GM18870 (cell line): ENCODE measurements around the gene MSMO1.

Source experiments
- ATAC-seq: cut with Tn5 transposase; IDR thresholded peaks from one replicate; pipeline ENCODE4 v1.9.1; 2021; ENCODE audit warnings: moderate library complexity; ENCODE audit not compliant: unreplicated experiment

Gene MSMO1

DNA sequence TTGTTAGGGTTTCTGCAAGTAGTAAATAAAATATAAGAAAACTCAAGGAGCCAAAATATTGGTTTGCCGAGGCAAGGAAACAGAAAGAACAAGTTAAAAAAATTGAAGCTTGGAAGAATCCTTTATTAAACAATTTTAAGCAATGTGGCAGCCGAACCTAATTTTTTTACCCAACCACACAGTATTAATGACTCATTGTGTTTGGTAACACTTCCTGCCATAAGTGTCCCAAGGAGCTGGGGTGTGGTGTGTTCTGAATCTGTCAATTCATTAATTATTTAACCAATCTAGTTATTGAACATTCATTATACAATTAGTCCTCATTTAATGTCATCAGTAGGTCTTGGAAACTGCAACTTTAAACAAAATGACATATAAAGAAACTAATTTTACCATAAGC lies 32.0 kb downstream of the MSMO1 start:
- no peak for ATAC-seq

DNA sequence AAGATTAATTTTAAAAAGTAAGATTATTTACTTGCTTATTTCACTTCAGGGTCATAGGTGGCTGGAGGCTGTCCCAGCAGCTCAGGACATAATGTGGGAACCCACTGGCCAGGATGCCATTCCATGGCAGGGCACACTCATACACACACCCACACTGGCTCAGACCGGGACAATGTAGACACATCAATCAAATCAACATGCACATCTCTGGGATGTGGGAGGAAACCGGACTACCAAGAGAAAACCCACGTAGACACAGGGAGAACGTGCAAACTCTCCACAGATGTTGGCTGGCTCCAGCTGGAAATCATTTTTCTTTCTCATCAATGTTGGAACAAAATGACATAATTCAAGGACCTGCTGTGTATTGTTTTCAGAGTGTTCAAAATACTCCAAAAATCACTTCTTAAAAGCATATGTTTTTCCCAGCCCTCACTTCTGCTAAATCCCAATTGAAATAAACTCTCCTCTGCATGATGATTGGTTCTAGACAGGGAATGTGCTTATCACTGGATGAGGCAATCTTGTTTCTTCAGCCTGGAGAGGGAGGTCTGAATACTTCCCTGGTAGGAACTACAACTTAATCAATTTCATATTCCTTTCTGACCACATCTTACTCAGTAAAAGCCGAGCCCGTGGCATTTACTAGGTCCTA lies 32.7 kb downstream of the MSMO1 start:
- ATAC-seq: no peak

DNA sequence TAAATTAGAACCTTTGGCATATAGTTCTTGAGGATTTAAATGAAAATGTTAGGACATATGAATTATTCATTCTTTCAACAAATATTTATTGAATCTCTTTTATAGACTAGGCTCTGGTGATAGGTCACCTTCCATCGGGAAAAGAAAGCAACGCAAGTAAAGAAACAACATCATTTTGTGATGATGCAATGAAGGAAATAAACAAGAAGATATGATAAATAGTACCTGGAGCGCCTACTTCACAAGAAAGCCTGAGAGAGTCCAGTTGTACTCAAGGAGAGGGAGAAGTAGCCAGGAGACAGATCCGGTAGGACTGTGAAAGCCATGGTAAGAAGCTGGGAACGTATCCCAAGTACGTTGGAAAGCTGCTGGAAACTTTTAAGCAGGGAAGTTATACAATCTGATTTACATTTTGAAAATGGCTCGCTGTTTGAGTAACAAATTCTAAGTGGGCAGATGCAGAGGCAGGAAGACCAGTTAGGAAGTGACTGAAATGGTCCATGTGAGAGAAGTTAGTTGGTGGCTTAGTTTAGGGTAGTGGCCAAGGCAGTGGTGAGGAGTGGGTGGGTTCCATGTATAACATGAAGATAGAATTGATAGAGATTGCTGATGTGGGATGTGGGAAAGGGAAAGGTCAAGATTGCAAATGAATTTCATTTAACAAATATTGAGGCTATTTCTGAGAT lies 33.7 kb downstream of the MSMO1 start:
- no peak for ATAC-seq

DNA sequence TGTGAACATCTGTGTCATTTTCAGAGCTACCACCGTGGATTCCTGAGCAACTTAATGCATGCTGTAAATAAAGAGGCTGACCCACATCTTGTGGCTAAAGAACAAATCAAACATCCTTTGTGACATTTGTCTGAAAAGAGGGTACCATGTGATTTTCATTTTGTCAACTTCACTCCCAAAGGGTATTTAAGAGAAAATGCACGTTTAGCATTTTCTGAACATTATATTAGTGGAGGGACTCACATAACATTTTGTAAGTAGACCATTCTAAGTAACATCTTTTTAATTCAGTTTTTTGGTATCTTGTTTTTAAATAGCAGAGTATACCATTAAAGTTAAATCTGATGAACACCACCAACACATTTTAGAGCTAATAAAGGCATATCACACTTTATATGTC lies 34.3 kb downstream of the MSMO1 start:
- ATAC-seq: no peak

DNA sequence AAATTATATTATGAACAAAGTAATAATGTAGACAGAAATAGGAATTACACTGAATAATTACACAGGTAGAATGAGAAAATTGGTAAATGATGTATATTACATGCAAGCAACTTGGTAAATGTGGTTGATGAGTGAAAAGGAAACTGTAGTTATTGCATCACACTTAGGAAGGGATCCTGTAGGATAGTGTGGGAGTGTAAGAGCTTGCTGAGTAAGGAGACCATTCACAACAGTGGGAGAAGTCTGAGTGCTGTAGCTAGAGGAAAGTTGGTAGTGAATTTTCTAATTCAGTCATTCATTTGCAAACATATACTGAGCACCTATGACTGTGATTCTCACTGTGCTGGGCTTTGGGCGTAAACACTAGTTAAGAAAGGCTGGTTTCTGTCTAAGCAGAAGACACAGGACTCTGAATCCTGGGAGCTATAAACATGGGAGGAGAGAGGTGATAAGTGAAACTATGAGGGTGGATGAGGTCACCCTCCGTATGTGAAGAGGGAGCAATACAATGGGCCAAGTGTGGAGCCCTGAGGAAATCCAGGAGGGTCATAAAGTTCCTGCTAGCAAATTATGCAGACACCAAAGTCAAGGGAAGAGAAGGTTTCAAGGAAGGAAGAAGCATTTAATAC lies 37.1 kb downstream of the MSMO1 start:
- no peak for ATAC-seq

DNA sequence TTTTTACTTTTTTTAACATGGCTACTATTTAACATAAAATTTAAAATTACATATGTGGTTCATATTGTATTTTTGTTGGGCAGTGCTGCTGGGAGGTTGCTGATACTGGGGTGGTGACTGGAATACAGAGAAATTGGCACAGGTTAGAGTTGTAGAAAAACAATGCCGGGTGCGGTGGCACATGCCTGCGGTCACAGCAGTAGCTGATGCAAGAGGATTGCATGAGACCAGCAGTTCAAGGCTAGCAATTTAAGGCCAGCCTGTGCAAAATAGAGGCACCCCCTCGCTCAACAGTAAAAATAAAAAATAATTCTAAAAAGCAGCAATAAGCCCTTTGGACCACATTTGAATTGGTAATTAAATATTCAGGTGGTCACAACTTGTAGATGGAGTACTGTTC lies 39.6 kb downstream of the MSMO1 start:
- no peak for ATAC-seq

DNA sequence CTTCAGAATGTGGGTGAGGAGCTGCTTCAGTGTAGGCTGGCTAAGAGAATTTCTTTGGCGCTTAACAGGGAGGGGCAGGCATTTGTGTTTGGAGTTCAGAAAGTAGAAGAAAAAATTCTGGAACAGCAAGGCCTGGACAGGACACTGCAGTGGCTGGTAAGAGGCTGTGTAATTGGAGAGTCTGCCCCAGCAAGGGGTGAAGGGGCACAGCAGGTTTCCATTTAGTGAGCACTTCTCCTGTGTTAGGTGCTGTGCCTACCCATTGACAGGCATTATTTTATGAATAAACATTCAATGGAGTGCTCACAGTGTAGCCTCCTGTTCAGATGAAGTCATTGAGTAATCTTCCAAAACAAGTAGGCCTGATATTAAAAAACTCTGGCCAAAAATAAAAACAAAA lies 40.6 kb downstream of the MSMO1 start:
- no peak for ATAC-seq

DNA sequence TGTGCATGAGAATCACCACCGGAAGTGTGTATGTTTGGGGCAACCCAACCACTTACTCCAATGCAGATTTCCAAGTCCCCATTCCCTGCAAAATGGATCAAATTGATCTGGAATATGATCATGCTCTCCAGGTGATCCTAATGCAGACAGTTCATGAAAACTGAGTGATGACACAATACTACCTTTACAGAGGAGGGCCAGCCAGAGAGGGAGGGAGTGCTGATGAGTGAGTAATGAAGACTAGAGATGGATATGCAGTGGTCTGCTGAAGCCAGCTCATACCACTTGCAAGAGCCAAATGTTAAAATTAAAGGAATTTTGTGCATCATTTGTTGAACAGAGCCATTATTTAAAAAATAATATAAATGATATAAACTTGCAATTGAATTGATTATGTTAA lies 41.1 kb downstream of the MSMO1 start:
- no peak for ATAC-seq

DNA sequence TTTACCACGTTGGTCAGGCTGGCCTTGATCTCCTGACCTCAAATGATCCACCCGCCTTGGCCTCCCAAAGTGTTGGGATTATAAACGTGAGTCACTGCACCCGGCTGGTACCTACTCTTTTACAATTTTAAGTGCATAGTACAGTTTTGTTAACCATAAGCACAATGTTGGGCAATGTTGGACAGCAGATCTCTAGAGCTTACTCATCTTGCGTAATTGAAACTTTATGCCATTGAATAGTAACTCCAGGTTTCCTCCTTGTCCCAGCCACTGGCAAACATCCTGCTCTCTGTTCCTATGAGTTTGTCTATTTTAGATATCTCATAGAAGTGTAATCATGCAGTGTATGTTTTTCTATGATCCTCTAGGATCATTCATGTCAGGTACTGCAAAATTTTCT lies 42.1 kb downstream of the MSMO1 start:
- ATAC-seq: no peak

DNA sequence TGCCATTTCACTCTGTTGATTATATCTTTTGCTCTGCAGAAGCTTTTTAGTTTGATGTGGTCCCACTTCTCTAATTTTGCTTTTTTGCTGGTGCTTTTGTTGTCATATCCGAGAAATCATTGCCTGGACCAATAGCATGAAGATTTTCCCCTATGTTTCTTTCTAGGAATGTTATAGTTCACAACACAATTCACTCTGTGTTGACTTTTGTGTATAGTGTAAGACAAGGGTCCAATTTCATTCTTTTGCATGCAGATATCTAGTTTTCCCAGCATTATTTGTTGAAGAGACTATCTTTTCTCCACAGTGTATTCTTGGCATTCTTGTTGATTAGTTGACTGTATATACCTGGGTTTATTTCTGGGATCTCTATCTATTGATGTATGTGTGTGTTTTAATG lies 43.1 kb downstream of the MSMO1 start:
- no peak for ATAC-seq

DNA sequence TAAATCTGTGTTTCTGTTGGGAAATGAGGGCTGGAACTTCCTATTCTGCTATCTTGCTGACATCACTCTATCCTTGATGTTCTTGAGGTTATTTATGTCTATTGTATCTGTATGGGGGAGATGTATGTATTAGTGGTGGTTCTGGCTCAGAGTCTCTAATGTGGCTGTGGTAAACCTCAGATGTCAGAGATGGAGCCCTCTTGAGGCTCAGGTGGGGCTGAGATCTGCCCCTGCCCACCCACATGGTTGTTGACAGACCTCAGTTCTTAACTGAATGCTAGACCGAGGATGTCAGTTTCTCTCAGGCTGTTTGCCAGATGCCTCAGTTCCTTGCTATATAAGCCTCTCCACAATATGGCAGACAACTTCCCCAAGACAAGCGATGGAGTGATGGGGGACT lies 48.0 kb downstream of the MSMO1 start:
- no peak for ATAC-seq

DNA sequence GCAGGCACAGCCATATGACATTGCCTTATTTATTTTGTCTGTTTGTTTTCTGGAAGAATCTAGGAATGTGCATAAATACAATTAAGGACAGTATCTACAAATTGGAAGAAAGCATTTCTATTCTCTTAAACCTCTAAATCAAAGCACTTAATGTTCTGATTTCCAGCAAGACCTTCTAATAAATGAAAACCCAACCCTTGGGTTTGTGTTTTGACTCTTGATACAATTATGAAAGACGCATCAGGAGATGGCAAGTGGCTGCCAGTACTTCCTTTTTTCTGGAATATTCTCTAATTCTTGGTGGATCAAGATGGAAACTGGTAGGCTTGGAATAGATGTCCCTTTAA lies 50.9 kb downstream of the MSMO1 start:
- ATAC-seq: no peak

DNA sequence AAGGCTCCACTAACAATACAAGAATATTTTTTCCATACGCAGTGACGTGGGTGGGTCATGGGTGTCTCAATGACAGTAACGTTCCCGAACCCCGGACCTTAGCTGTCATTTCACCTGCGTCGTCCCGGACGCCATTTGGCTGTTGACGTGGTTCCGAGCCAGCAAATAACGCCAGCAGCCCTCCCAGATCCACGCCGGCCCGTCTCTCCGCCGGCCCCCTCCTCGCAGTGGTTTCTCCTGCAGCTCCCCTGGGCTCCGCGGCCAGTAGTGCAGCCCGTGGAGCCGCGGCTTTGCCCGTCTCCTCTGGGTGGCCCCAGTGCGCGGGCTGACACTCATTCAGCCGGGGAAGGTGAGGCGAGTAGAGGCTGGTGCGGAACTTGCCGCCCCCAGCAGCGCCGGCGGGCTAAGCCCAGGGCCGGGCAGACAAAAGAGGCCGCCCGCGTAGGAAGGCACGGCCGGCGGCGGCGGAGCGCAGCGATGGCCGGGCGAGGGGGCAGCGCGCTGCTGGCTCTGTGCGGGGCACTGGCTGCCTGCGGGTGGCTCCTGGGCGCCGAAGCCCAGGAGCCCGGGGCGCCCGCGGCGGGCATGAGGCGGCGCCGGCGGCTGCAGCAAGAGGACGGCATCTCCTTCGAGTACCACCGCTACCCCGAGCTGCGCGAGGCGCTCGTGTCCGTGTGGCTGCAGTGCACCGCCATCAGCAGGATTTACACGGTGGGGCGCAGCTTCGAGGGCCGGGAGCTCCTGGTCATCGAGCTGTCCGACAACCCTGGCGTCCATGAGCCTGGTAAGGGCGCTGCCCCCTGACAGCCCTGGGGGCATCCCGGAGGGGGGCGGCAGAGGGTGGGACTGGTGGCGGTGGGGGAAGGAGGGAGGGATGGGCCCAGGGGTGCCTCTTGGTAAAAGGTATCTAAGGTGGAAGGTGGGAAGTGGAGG lies 51.5 kb downstream of the MSMO1 start, which contains the start of gene CPE:
Gene CPE (plus strand): TSS at position 264 of the 933 bp plus-strand sequence. CDS start 214 bp downstream, at position 478.
- ATAC-seq: peak; percentile 59

DNA sequence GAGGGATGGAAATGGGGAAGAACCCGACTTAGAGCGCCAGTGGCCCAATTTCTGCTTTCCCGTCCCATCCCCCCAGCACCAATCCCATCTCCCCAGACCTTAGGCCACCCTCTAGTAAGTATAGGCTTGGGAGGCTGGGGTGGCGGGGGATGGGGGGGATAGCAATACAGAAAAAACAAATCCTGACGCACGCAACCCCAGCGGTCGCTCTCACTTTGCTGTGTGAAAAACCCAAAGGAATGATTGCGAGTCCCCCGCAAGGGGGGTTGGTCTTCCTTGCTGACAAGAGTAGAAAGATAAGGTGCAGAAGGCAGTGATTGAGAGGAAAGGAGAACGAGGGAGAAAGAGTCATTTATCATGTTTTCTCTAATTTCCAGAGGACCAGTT lies 52.2 kb downstream of the MSMO1 start:
- no peak for ATAC-seq

DNA sequence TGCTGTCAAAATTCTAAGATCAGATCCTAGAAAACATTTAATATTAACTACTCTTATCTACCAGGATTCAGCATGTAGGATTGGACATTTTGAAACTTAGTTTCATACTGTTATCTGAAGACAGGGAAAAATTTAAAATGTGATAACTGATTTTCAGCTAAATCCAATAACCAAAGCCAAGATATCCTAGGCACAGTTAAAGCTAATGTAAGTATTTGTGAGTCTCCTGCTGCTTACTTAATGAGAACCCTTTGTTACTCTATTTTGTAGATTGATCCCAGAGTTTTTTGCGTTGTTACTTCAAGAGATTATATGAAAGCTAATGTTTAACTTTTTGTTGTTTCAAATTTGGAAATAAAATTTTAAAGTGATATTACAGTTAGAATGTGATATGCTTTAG lies 53.3 kb downstream of the MSMO1 start:
- no peak for ATAC-seq

DNA sequence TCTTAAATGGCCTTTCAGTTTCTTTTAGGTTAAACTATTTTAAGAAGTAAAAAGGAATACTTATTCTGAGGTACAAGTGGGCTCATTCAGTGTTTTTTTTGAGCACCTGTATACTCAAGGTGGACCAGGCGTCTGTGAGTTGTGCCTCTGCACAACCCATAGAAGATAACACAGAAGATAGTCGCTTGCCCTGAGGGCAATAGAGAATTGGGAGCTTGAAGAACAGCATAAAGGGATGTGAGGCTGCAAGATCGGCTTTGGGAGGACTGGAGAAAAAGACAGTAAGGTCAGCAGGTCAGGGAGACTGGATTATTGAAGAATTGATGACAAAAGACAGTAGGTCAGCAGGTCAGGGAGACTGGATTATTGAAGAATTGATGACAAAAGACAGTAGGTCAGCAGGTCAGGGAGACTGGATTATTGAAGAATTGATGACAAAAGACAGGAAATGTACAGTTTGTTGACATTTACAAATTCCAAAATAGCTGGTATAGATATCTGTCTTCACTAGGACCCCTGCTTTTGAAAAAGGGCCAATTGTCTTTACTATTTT lies 54.4 kb downstream of the MSMO1 start:
- no peak for ATAC-seq

DNA sequence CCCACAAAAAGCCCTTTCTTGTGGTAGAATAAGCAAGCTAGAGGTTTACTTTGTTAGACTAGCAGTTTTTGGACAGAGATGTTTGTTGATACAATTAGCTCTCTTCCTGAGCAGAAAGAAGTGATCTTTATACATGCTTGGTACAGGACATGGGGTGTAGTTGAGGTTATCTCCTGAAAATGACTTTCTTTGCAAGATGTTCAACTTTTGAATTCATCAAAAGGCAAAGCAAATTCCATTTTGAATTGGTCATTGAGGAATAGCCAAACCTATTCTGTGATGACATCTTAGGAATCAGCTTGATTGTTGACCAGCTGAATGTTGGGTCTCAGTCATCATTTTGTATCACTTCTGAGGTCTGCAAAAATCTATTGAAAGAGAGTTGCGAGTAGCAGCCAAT lies 55.2 kb downstream of the MSMO1 start:
- ATAC-seq: no peak

DNA sequence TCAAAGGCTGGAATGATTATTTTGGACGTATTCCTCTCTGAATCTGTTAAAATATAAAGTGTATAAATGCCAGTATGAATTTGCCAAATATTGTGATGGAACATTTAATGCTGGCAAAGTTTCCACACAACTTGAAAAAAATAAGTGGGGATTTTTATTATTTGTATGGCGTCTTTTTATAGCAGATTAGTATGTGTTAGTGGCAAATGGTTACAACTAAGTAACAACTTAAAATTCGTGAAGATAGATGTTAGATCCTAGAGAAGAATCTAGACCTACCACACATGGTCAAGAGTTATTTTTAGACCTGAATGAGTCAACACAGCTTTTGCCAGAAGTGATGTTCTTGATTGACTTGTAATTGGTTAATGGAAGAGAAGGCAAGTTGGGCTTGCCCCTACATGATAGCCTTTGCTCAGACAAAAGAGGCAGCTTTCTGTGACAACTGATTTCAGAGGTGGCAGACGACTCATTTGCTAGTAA lies 56.2 kb downstream of the MSMO1 start:
- no peak for ATAC-seq

DNA sequence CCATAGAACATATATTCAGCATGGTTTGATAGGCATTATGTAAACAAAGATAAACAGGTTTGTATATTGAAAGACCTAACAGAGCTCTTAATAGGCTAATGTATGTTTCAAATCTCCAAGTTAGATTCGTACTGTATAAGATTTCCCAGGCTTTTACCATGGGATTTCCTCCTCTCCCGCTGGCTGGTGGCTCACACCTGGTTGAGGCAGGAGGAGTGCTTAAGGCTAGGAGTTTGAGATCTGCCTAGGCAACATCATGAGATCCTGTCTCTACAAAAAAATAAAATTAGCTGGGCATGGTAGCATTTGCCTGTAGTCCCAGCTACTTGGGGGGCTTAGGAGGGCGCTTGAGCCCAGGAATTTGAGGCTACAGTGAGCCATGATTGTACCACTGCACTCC lies 56.7 kb downstream of the MSMO1 start:
- no peak for ATAC-seq

DNA sequence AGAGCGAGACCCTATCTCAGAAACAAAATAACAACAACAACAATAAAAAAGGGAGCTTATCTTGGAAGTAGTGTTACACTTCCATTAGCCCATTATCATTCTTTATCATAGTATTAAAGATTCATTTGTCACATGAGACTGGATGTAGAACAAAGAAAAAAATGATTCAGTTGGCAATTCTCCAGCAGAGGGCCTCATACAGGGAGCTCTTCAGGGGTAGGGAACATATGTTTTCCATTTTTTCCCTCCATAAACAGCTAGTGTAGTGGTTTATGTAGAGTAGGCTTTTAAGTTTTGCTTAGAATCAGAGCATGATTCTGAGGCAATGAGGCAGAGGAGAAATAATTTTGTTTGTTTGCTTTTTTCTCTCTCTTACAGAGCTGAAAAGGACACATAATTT lies 57.1 kb downstream of the MSMO1 start:
- ATAC-seq: no peak

DNA sequence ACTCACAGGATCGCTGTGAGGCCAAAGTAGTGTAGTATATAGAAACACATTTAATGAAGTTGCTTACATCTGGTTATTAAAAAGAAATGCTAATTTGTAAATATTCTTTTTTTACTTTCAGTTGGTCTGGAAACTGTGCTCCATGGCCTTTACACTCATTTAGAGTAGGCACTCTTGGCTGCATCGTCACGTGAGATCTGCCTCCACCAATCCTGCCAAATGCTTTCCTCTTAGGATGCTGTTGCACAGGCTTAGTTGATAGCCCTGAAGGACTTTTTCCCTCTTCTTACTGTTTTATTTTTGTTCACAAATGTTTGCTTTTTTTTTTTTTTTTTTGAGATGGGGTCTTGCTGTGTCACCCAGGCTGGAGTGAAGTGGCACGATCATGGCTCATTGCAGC lies 57.7 kb downstream of the MSMO1 start:
- no peak for ATAC-seq
